Measurements from ENCODE around the gene UBXN7.
"Not testable (repeated sequence)": the region's sequence is repeated elsewhere in the genome, so short reads cannot be mapped to it uniquely, and the experiment has no call there.

UBXN7 gene

GRCh38 chr3:196314597-196314996 lies 117.6 kb downstream of the UBXN7 start:
- H2AK5ac ChIP-seq (ENCODE audit: low read length) = no peak overlapping the region
- WGBS (ENCODE audit: extremely low coverage, insufficient coverage, low lambda C conversion rate) = no CpG with 5 or more reads among the region's 3 CpGs
- H3K4me2 ChIP-seq (ENCODE audit: low read length) = no peak overlapping the region
- no peak overlapping the region for H3K23ac ChIP-seq (ENCODE audit: low read length)
- DNase-seq = no peak
- no peaks in the 10 kb centered on the region for H3K79me2 ChIP-seq (ENCODE audit: control insufficient read depth, insufficient read depth, low read length)
- no peaks in the 10 kb centered on the region for H3K27me3 ChIP-seq (ENCODE audit: insufficient read depth, low read length, poor library complexity)
- H3K56ac ChIP-seq (ENCODE audit: low read length) = no peak overlapping the region
- H3K27ac ChIP-seq (ENCODE audit: low read depth, low read length) = no peak overlapping the region
- no peaks in the 10 kb centered on the region for H3K79me1 ChIP-seq (ENCODE audit: low read length)
- no peak overlapping the region for H3K9ac ChIP-seq (ENCODE audit: low read length)
- no peak overlapping the region for H3K4me3 ChIP-seq (ENCODE audit: low read length)
- H2BK5ac ChIP-seq (ENCODE audit: low read length) = no peak overlapping the region
- no peak overlapping the region for H3K4ac ChIP-seq (ENCODE audit: low read depth, low read length)
- H3K4me1 ChIP-seq (ENCODE audit: control insufficient read depth, low read depth, low read length) = no peaks in the 10 kb centered on the region
- no peak overlapping the region for H4K5ac ChIP-seq (ENCODE audit: low read length)
- H3K36me3 ChIP-seq (ENCODE audit: control insufficient read depth, insufficient read depth, low read length) = no peaks in the 10 kb centered on the region
- H2BK15ac ChIP-seq (replicated peaks; ENCODE audit: low read depth) = no peak overlapping the region
- H2BK120ac ChIP-seq (ENCODE audit: low read depth, low read length) = no peak overlapping the region
- H3K18ac ChIP-seq (ENCODE audit: low read length) = no peak overlapping the region
- H4K8ac ChIP-seq (ENCODE audit: low read depth, low read length) = no peak overlapping the region

- H3K4me2 ChIP-seq (ENCODE audit: low read length) = not testable (repeated sequence)
- whole genome bisulfite sequencing (ENCODE audit: extremely low coverage, insufficient coverage, low lambda C conversion rate) = no CpG with 5 or more reads among the region's 7 CpGs
Observed at GRCh38 chr3:196314086-196314485, 118.1 kb downstream of the UBXN7 start.

GRCh38 chr3:196302960-196303359 lies 129.3 kb downstream of the UBXN7 start:
- H3K36me3 ChIP-seq (ENCODE audit: control insufficient read depth, insufficient read depth, low read length) = not testable (repeated sequence)
- no CpG with 5 or more reads among the region's 8 CpGs for WGBS (ENCODE audit: extremely low coverage, insufficient coverage, low lambda C conversion rate)

More at GRCh38 chr3:196314086-196314485, 118.1 kb downstream of the UBXN7 start:
- not testable (repeated sequence) for H3K9ac ChIP-seq (ENCODE audit: low read length); H2AK5ac ChIP-seq (ENCODE audit: low read length); H3K23ac ChIP-seq (ENCODE audit: low read length); H3K27ac ChIP-seq (ENCODE audit: low read depth, low read length); H2BK120ac ChIP-seq (ENCODE audit: low read depth, low read length); H3K4me1 ChIP-seq (ENCODE audit: control insufficient read depth, low read depth, low read length); H3K36me3 ChIP-seq (ENCODE audit: control insufficient read depth, insufficient read depth, low read length); H4K5ac ChIP-seq (ENCODE audit: low read length); H3K27me3 ChIP-seq (ENCODE audit: insufficient read depth, low read length, poor library complexity); H3K18ac ChIP-seq (ENCODE audit: low read length); H3K4ac ChIP-seq (ENCODE audit: low read depth, low read length); H2BK15ac ChIP-seq (replicated peaks; ENCODE audit: low read depth); H3K56ac ChIP-seq (ENCODE audit: low read length); H4K8ac ChIP-seq (ENCODE audit: low read depth, low read length); H3K4me3 ChIP-seq (ENCODE audit: low read length); H2BK5ac ChIP-seq (ENCODE audit: low read length); H3K79me2 ChIP-seq (ENCODE audit: control insufficient read depth, insufficient read depth, low read length); H3K79me1 ChIP-seq (ENCODE audit: low read length); DNase-seq

GRCh38 chr3:196302551-196302950 lies 129.7 kb downstream of the UBXN7 start:
- not testable (repeated sequence) for H3K4me1 ChIP-seq (ENCODE audit: control insufficient read depth, low read depth, low read length); H3K56ac ChIP-seq (ENCODE audit: low read length); H3K36me3 ChIP-seq (ENCODE audit: control insufficient read depth, insufficient read depth, low read length); H2BK15ac ChIP-seq (replicated peaks; ENCODE audit: low read depth); H3K4me2 ChIP-seq (ENCODE audit: low read length); H3K4me3 ChIP-seq (ENCODE audit: low read length); H4K5ac ChIP-seq (ENCODE audit: low read length); H3K79me2 ChIP-seq (ENCODE audit: control insufficient read depth, insufficient read depth, low read length); H3K9ac ChIP-seq (ENCODE audit: low read length); H2BK120ac ChIP-seq (ENCODE audit: low read depth, low read length); H2AK5ac ChIP-seq (ENCODE audit: low read length); H3K27ac ChIP-seq (ENCODE audit: low read depth, low read length); H3K4ac ChIP-seq (ENCODE audit: low read depth, low read length); H3K27me3 ChIP-seq (ENCODE audit: insufficient read depth, low read length, poor library complexity); H3K23ac ChIP-seq (ENCODE audit: low read length); H3K18ac ChIP-seq (ENCODE audit: low read length); H3K79me1 ChIP-seq (ENCODE audit: low read length); H2BK5ac ChIP-seq (ENCODE audit: low read length); H4K8ac ChIP-seq (ENCODE audit: low read depth, low read length); DNase-seq
- WGBS (ENCODE audit: extremely low coverage, insufficient coverage, low lambda C conversion rate) = no CpG with 5 or more reads among the region's 10 CpGs

More at GRCh38 chr3:196302960-196303359, 129.3 kb downstream of the UBXN7 start:
- not testable (repeated sequence) for H4K8ac ChIP-seq (ENCODE audit: low read depth, low read length); H2BK15ac ChIP-seq (replicated peaks; ENCODE audit: low read depth); H3K4me2 ChIP-seq (ENCODE audit: low read length); H3K79me2 ChIP-seq (ENCODE audit: control insufficient read depth, insufficient read depth, low read length); H4K5ac ChIP-seq (ENCODE audit: low read length); H3K18ac ChIP-seq (ENCODE audit: low read length); H3K27me3 ChIP-seq (ENCODE audit: insufficient read depth, low read length, poor library complexity); DNase-seq; H3K23ac ChIP-seq (ENCODE audit: low read length); H3K4me3 ChIP-seq (ENCODE audit: low read length); H2AK5ac ChIP-seq (ENCODE audit: low read length); H3K4ac ChIP-seq (ENCODE audit: low read depth, low read length); H3K4me1 ChIP-seq (ENCODE audit: control insufficient read depth, low read depth, low read length); H3K56ac ChIP-seq (ENCODE audit: low read length); H3K9ac ChIP-seq (ENCODE audit: low read length); H2BK120ac ChIP-seq (ENCODE audit: low read depth, low read length); H3K79me1 ChIP-seq (ENCODE audit: low read length); H3K27ac ChIP-seq (ENCODE audit: low read depth, low read length); H2BK5ac ChIP-seq (ENCODE audit: low read length)

- no peaks in the 10 kb centered on the region for H3K27me3 ChIP-seq (ENCODE audit: insufficient read depth, low read length, poor library complexity)
- H3K36me3 ChIP-seq (ENCODE audit: control insufficient read depth, insufficient read depth, low read length) = no peaks in the 10 kb centered on the region
- H3K27ac ChIP-seq (ENCODE audit: low read depth, low read length) = no peak overlapping the region
- no CpG with 5 or more reads among the region's 2 CpGs for WGBS (ENCODE audit: extremely low coverage, insufficient coverage, low lambda C conversion rate)
- no peaks in the 10 kb centered on the region for H3K4me1 ChIP-seq (ENCODE audit: control insufficient read depth, low read depth, low read length)
- H3K23ac ChIP-seq (ENCODE audit: low read length) = no peak overlapping the region
- H3K4ac ChIP-seq (ENCODE audit: low read depth, low read length) = no peak overlapping the region
- H3K79me2 ChIP-seq (ENCODE audit: control insufficient read depth, insufficient read depth, low read length) = no peaks in the 10 kb centered on the region
- no peak overlapping the region for H3K4me2 ChIP-seq (ENCODE audit: low read length)
- no peak overlapping the region for H4K8ac ChIP-seq (ENCODE audit: low read depth, low read length)
- no peak overlapping the region for H2AK5ac ChIP-seq (ENCODE audit: low read length)
- H2BK15ac ChIP-seq (replicated peaks; ENCODE audit: low read depth) = no peak overlapping the region
- no peak for DNase-seq
- no peak overlapping the region for H3K56ac ChIP-seq (ENCODE audit: low read length)
- H2BK5ac ChIP-seq (ENCODE audit: low read length) = no peak overlapping the region
- no peaks in the 10 kb centered on the region for H3K79me1 ChIP-seq (ENCODE audit: low read length)
- H2BK120ac ChIP-seq (ENCODE audit: low read depth, low read length) = no peak overlapping the region
- H4K5ac ChIP-seq (ENCODE audit: low read length) = no peak overlapping the region
- no peak overlapping the region for H3K4me3 ChIP-seq (ENCODE audit: low read length)
- H3K18ac ChIP-seq (ENCODE audit: low read length) = no peak overlapping the region
- no peak overlapping the region for H3K9ac ChIP-seq (ENCODE audit: low read length)
Observed at GRCh38 chr3:196298521-196298920, 133.7 kb downstream of the UBXN7 start.

Measured in mesendoderm (in vitro differentiated cells).